Stromal cell of bone marrow (primary cell): Measurements from ENCODE around the gene MB.

ENCODE experiments used
- DNase-seq: peaks from one replicate; pipeline ENCODE4 v3.0.0-alpha.2; 2012; ENCODE audit warnings: low read depth

The MB gene

GRCh38 chr22:35593891-35594470, 23.1 kb downstream of the MB start:
- no peak for DNase-seq

- no peak for DNase-seq
Observed at GRCh38 chr22:35593071-35593890, 23.8 kb downstream of the MB start.

GRCh38 chr22:35592418-35592967, 24.6 kb downstream of the MB start:
- DNase-seq = no peak

GRCh38 chr22:35591714-35592417, 25.3 kb downstream of the MB start:
- no peak for DNase-seq

DNA sequence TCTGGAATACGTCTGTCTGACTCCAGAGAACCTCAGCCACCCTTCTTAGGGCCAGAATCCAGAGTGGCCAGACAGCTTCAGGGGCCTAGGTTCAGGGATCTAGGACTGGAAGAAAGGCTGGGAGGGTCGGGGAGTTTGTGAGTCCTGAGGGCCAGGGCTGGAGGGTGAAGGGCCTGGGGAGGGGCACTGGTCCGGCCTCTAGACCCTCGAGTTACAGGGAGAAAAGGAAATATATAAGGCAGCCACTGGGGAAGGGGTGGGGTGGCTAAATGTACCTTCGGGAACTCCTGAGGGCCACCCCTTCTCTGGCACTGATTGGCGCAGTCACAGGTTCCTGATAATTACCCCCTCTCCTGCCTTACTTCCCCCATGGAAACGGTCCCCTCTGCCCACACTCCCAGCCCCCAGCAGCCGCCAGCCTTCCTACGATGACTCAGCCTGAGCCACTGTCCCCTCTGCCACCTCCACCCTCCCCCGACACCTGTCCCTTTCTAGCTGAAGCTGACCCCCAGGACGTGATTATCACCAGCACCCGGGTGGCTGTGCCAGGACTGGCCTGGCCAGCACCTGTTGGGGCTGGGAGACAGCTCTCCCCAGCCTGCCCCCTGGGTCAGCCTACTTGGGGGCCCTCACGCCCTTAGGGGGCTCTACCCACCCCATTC, 26.4 kb downstream of the MB start:
- no peak for DNase-seq

GRCh38 chr22:35589756-35590093, 27.4 kb downstream of the MB start:
- no peak for DNase-seq

- DNase-seq = peak; percentile 67
Observed at GRCh38 chr22:35589071-35589755, 27.9 kb downstream of the MB start.

DNA sequence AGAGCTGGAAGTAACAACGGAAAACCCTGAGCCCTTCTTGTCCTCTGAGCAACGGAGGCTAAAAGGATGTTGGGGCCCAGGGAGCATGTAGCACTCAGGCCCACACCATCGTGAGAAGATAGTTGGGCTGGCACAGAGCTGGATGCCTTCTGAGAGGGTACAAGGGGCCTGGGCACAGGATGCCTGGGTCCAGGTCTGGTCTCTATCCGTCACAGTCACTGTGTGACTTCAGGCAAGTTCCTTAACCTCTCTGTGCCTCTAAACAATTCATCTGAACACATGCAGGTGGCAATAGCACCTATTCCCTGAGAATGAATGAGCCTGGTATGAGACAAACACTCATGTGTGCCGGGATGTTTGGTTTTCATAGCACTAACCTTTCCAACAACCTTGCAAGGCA, 29.2 kb downstream of the MB start:
- DNase-seq = no peak

DNA sequence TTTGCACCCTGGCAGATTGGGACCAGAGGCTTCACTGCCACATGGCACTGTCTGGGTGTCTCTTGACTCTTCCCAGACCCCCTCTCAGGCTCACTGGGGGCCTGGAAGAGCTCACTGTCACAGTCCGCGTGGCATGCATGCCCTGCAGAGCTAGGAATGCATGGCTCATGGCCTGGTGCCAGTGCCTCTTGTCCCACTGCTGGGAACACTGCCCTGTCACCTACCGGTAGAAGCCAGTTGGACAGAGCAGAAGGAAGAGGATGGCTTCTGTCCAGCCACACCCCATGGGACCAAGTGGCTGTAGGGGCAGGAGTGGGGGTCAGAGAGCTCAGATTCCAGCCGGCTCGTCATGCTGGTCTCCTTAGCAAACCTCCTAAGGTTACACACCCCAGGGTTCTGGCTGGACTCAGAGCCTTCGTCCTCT, 29.7 kb downstream of the MB start:
- DNase-seq = no peak

- no peak for DNase-seq
Observed at GRCh38 chr22:35586771-35587170, 30.4 kb downstream of the MB start.

GRCh38 chr22:35582861-35583670, 34.1 kb downstream of the MB start:
- no peak for DNase-seq

DNA sequence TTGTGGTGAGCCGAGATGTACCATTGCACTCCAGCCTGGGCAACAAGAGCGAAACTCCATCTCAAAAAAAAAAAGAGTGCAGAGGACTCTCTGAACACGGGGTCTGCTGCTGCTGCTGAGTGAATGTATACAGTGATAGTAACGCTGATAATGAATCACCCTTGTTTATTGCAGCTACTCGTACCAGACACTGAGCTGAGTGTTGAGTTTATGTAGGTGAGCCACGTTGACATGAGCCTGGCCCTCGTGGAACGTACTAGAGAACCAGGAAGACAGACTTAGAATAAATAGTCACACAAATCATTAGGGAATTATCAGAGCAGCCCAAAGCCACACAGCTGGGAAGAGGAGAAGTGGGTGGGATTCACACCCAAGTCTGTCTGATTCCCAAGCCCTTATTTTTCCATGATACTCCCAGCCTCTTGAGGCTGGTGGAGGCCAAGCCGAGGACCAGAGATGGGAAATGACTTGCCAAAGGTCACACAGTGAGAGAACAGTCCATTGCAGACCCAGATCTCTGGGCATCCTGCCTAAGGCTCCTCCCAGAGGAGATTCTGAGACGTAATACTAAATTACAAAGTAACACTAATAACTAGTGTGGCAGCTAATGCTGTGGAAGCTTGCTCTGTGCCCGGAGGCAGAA, 34.8 kb downstream of the MB start:
- DNase-seq = no peak

DNA sequence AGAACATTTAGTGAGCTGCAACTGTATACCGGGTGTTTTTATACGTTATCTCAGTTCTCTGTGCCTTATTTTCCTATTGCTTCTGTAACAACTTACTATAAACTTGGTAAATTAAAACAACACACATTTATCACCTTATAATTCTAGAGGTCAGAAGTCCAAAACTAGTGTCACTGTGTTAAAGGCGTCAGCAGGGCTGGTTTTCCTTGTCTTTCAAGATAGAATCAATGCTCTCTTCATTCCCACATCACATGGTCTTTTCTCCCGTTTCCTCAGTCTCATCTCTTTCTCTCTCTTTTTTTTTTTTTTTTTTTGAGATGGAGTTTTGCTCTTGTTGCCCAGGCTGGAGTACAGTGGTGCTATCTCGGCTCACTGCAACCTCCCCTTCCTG, 36.1 kb downstream of the MB start:
- DNase-seq = no peak

GRCh38 chr22:35580351-35581022, 36.6 kb downstream of the MB start:
- DNase-seq = no peak

DNA sequence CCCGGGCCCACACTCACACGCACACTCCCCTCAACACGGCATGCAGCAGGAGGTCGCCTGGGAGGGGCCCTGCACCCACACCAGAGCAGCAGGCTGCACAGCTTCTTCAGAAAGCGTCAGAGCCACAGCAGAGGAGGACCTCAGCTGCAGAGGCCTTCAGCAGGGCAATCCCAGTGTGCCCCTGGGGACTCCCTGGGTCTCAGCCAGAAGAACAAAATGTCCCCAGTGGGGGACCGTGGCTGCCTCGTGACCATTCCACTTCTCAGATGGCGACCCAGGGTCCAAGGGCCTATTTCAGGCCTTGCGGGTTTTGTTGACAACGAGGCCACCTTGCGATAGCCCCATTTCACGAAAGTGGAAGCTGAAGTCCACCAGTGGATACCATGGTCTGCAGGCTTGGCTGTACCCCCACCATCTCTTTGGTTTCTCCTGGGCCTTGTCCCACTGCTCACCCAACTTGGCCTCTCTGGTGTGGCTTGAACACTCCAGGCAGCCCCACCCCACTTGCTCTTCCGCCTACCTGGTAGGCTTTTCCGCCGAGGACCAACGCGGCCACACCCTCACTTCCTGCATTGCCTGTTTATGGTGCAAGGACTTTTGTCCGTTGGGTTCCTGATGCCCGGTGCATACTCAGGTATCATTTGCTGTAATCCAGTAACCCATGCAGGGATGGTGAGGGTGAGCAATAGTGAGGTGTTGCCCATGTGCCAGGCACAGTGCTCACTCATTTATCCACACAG, 38.1 kb downstream of the MB start:
- DNase-seq = no peak

GRCh38 chr22:35577799-35578659, 39.1 kb downstream of the MB start:
- no peak for DNase-seq

GRCh38 chr22:35576671-35577070, 40.5 kb downstream of the MB start:
- DNase-seq = no peak

DNA sequence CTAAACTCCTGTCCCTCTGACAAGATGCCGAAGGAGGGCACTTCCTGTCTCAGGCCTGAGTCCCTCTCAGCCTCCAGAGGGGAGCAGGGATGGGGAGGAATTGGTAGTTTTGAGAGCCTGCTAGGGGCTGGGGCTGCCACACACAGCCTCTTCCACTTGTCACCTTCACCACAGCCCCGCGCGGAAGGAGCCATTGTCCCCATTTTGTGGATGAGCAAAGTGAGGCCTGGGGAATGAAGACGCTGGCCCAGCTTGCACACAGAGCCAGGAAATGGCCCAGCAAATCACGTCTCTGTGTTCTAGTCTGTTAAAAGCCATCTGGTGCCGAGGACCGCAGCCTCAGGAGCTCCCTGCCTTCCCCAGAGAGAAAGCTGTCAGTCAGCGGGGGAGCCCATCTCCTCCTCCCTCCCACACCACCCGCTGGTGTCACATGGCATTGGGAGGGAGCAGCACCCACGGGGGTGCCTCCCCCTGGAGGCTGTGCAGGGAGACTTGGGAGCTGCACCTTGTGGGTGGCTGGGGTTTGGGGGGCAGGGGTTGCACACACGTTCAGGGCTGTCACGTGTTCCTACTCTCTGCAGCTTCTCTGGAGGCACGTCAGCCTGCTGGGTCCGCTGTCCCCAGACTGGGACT, 41.9 kb downstream of the MB start:
- DNase-seq = no peak
